Lung (tissue), 12 donors: ENCODE data around the gene RAB12. TPM values are rescaled to one million over a fixed set of nuclear protein-coding genes. Genes with fewer than 3 reads are reported as not detected.

Experiments used
- ATAC-seq: fragments of 200-7000 bp; cut with Tn5 transposase; one replicate; pipeline ENCODE4 v1.9.1; 2020; ENCODE audit warnings: moderate number of reproducible peaks; ENCODE audit not compliant: insufficient read depth, low FRiP score
- DNase-seq, 3 donors: peaks; one replicate each; pipeline ENCODE4 v3.0.0-alpha.2; 2013 to 2017
- H3K27ac ChIP-seq, 2 donors: one replicate each; pipeline ENCODE4 v1.5.1; 2013; ENCODE audit warnings: mild to moderate bottlenecking in 2 of 2, moderate library complexity in 2 of 2, control low read depth in 1 of 2, inconsistent platforms in 1 of 2, low read depth in 1 of 2, low read length in 1 of 2
- H3K27me3 ChIP-seq, 3 donors: one replicate each; pipeline ENCODE4 v1.5.1; 2013; ENCODE audit warnings: low read length in 2 of 3; ENCODE audit not compliant: control insufficient read depth in 3 of 3, insufficient read depth in 3 of 3
- H3K36me3 ChIP-seq, 4 donors: one replicate each; pipeline ENCODE4 v1.5.1; 2013; ENCODE audit warnings: low read length in 4 of 4, mild to moderate bottlenecking in 1 of 4, moderate library complexity in 1 of 4; ENCODE audit not compliant: control insufficient read depth in 4 of 4, insufficient read depth in 4 of 4
- H3K4me1 ChIP-seq, 5 donors: one replicate each; pipeline ENCODE4 v1.5.1; 2013; ENCODE audit warnings: low read length in 5 of 5, mild to moderate bottlenecking in 2 of 5, moderate library complexity in 1 of 5; ENCODE audit not compliant: control insufficient read depth in 5 of 5, insufficient read depth in 5 of 5
- H3K4me3 ChIP-seq: one replicate; pipeline ENCODE4 v1.5.1; 2013; ENCODE audit warnings: mild to moderate bottlenecking, control low read depth, moderate library complexity
- H3K9ac ChIP-seq, 2 donors: one replicate each; pipeline ENCODE4 v1.5.1; 2013; ENCODE audit warnings: low read length in 2 of 2, control low read depth in 1 of 2; ENCODE audit not compliant: insufficient read depth in 1 of 2
- H3K9me3 ChIP-seq, 4 donors: one replicate each; pipeline ENCODE4 v1.5.1; 2013; ENCODE audit warnings: low read length in 3 of 4, mild to moderate bottlenecking in 1 of 4, moderate library complexity in 1 of 4; ENCODE audit not compliant: control insufficient read depth in 4 of 4, insufficient read depth in 3 of 4
- WGBS, 2 donors: extraction: QIAGEN DNeasy Blood & Tissue Kit; methylation state at CpG; one replicate each; pipeline ENCODE4 v1.1.7; 2013; 5-methylcytosine and 5-hydroxymethylcytosine counted together
- polyA plus RNA-seq, 2 donors: library from polyadenylated mRNA; stranded (reverse); fragments of 200-250 nt; gene quantifications; one replicate each; pipeline ENCODE4 v1.2.1, GENCODE V29; 2013
- total RNA-seq, 2 donors: library from RNA; depleted of rRNA in 1 of 2; stranded (reverse); fragments of >200 nt in 1 of 2; gene quantifications; one replicate each; pipeline ENCODE4 v1.2.1, GENCODE V29; 2014 to 2021
- TF ChIP-seq, protein P1 (sequence below): IDR thresholded peaks from 2 replicates; pipeline ENCODE4 v1.5.1; 2012; ENCODE audit warnings: mild to moderate bottlenecking; ENCODE audit errors: control extremely low read depth, extremely low read depth
- donor health status: control.
- donor health status: control.
- donor health status: Bipolar disorder and iron deficiency.
- donor health status: healthy.
- donor health status: DM: yes; HTN: yes; CAD: no.

Gene RAB12
- total and polyA plus RNA-seq, 4 donors, result 26.7 to 74.5 (median 39.2) TPM

DNA sequence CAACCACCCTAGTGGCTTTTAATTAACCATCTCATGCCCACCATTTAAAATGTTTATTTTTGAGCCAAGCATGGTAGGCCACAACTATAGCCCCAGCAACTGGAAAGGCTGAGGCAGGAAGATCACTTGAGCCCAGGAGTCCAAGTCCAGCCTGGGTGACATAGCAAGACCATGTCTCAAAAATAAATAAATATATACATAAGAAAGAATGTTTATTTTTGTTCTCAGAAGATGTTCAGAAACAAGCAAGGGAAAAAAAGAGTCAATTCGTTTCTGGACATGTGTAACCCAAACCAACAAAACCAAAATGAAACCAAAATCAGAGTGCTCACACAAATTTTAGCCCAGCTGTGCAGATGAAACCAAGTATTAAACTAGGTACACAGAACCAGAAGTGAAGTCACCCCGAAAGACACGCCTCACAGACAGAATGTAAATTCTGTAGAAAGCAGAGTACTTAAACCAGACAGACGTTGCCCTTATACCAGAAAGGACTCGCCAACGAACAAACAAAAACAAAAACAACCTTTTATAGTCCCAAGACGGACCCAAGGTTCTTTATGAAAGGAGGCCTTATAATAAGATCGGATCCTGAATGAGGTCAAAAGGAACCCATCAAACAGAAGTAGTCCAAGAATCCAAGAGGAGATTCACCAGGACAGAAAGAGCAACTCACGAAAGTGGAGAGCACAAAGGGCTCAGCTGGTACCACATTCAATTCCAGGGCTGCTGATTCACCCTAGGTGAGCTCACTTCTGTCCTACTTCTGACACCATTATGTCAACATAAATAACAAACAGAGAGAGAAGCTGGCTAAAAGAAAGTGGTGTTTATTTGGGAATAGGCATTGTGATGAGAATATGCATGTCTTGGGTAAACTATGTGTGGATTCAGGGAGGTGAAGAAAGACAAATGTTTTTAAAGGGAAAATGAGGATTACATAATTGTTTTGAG lies 64.3 kb downstream of the RAB12 start:
- Histone ChIP-seq H3K4me1 (no peaks in the 10 kb centered on the region), H3K27me3 (no peaks in the 10 kb centered on the region), H3K9ac (no peak overlapping the region), H3K27ac (no peak overlapping the region), H3K9me3 (no peaks in the 10 kb centered on the region), H3K4me3 (no peak overlapping the region), H3K36me3 (no peaks in the 10 kb centered on the region)
- ATAC-seq, result no peak
- WGBS, 2 donors, result 90 to 94% methylated on average over 9 of the region's 9 CpGs
- DNase-seq, result no peak
- TF ChIP-seq, protein P1, sequence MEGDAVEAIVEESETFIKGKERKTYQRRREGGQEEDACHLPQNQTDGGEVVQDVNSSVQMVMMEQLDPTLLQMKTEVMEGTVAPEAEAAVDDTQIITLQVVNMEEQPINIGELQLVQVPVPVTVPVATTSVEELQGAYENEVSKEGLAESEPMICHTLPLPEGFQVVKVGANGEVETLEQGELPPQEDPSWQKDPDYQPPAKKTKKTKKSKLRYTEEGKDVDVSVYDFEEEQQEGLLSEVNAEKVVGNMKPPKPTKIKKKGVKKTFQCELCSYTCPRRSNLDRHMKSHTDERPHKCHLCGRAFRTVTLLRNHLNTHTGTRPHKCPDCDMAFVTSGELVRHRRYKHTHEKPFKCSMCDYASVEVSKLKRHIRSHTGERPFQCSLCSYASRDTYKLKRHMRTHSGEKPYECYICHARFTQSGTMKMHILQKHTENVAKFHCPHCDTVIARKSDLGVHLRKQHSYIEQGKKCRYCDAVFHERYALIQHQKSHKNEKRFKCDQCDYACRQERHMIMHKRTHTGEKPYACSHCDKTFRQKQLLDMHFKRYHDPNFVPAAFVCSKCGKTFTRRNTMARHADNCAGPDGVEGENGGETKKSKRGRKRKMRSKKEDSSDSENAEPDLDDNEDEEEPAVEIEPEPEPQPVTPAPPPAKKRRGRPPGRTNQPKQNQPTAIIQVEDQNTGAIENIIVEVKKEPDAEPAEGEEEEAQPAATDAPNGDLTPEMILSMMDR, result no peak

DNA sequence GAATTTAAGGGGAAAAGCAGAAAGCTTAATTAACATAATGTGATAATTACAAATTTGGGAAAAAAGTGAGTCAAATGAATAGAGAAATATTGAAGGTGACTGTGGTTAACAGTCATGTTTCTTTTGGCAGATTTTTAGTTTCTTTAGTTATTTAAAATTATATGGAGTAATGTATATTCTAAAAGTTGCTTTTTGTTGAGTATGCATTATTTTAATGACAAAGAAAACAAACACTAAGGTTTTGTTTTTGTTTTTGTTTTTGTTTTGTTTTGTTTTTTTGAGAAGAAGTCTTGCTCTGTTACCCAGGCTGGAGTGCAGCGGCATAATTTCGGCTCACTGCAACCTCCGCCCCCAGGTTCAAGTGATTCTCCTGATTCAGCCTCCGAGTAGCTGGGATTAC lies 65.8 kb downstream of the RAB12 start:
- H3K36me3 ChIP-seq, result no peaks in the 10 kb centered on the region
- DNase-seq, result no peak
- H3K4me1 ChIP-seq, result no peaks in the 10 kb centered on the region
- no peak overlapping the region for H3K27ac ChIP-seq
- no peak overlapping the region for H3K9ac ChIP-seq
- no peak for ATAC-seq
- no peak overlapping the region for H3K4me3 ChIP-seq
- TF ChIP-seq, protein P1, result no peak
- H3K27me3 ChIP-seq, result no peaks in the 10 kb centered on the region
- H3K9me3 ChIP-seq, result no peaks in the 10 kb centered on the region
- WGBS, 2 donors, result 89 to 96% methylated on average over 4 of the region's 4 CpGs

DNA sequence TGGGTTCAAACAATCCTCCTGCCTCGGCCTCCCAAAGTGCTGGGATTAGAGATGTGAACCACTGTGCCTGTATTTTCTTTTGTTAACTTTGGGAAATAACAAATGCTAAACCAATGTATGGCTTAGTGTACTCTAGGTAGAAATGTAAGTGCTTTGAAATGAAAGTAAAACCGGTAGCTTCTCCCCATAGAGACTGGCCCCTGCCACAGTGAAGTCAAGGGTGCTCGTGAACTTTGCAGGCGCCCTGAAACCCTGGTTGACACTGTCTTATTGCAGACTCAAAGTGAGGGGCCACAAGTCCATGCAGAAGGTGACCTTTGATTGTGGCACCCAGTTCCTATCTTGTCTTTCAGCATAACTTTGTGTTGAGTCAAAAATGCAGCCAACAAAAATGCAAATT lies 72.0 kb downstream of the RAB12 start:
- no peaks in the 10 kb centered on the region for H3K4me1 ChIP-seq
- TF ChIP-seq, protein P1, result no peak
- WGBS, 2 donors, result 87 to 93% methylated on average over 4 of the region's 4 CpGs
- no peak overlapping the region for H3K9ac ChIP-seq
- no peaks in the 10 kb centered on the region for H3K36me3 ChIP-seq
- ATAC-seq (no peak), DNase-seq (no peak)
- no peak overlapping the region for H3K27ac ChIP-seq
- no peaks in the 10 kb centered on the region for H3K27me3 ChIP-seq
- H3K9me3 ChIP-seq, result no peaks in the 10 kb centered on the region
- no peak overlapping the region for H3K4me3 ChIP-seq
